Keratinocyte (primary cell): ENCODE data around the gene FRMPD4. TPM values are rescaled to one million over a fixed set of nuclear protein-coding genes. Genes with fewer than 3 reads are reported as not detected.

Experiments
- DNase-seq: peaks from one replicate; pipeline ENCODE4 v3.0.0-alpha.2; 2011; ENCODE audit warnings: low read depth, missing footprints, low spot score
- FAIRE-seq: peaks from 2 replicates; lab custom pipeline; 2011; peaks lifted over from hg19 to GRCh38; lab: Jason Lieb, UNC
- H2AFZ ChIP-seq: 2 replicates; pipeline ENCODE4 v1.6.0; 2012; ENCODE audit warnings: low read length, control low read depth, inconsistent platforms; ENCODE audit not compliant: control insufficient read depth
- H3K27ac ChIP-seq: 2 replicates; pipeline ENCODE4 v1.5.1; 2011; ENCODE audit warnings: low read length; ENCODE audit not compliant: control insufficient read depth, insufficient read depth
- H3K27me3 ChIP-seq: 3 replicates; pipeline ENCODE4 v1.6.0; 2011; ENCODE audit warnings: low read length; ENCODE audit not compliant: control insufficient read depth, insufficient read depth; ENCODE audit errors: extremely low read depth
- H3K36me3 ChIP-seq, 2 experiments: 2 replicates in 1 of 2; 3 replicates in 1 of 2; pipeline ENCODE4 v1.5.1; 2011; ENCODE audit warnings: low read length in 2 of 2, mild to moderate bottlenecking in 1 of 2; ENCODE audit not compliant: control insufficient read depth in 2 of 2, insufficient read depth in 2 of 2; ENCODE audit errors: extremely low read depth in 1 of 2
- H3K4me1 ChIP-seq: 3 replicates; pipeline ENCODE4 v1.5.1; 2011; ENCODE audit warnings: low read length; ENCODE audit not compliant: control insufficient read depth, insufficient read depth; ENCODE audit errors: extremely low read depth
- H3K4me2 ChIP-seq: 3 replicates; pipeline ENCODE4 v1.6.0; 2011; ENCODE audit warnings: low read depth, low read length; ENCODE audit not compliant: control insufficient read depth, insufficient read depth; ENCODE audit errors: extremely low read depth
- H3K4me3 ChIP-seq, 3 experiments: fragments of 200-600 bp in 1 of 3; sonication (generic) in 1 of 3; 2 replicates in 2 of 3; 3 replicates in 1 of 3; pipeline ENCODE4 v1.5.1; 2011 to 2016; ENCODE audit warnings: low read length in 3 of 3, mild to moderate bottlenecking in 3 of 3, control low read depth in 2 of 3, inconsistent platforms in 1 of 3, low read depth in 1 of 3, mixed read lengths in 1 of 3, mixed run types in 1 of 3, moderate library complexity in 1 of 3; ENCODE audit not compliant: control insufficient read depth in 2 of 3, insufficient read depth in 2 of 3; ENCODE audit errors: extremely low read depth in 1 of 3
- H3K79me2 ChIP-seq: 2 replicates; pipeline ENCODE4 v1.6.0; 2012; ENCODE audit warnings: low read length; ENCODE audit not compliant: control insufficient read depth, insufficient read depth
- H3K9ac ChIP-seq: 3 replicates; pipeline ENCODE4 v1.6.0; 2011; ENCODE audit warnings: low read length; ENCODE audit not compliant: control insufficient read depth, insufficient read depth; ENCODE audit errors: extremely low read depth
- H3K9me1 ChIP-seq: 3 replicates; pipeline ENCODE4 v1.6.0; 2011; ENCODE audit warnings: low read length; ENCODE audit not compliant: control insufficient read depth, insufficient read depth; ENCODE audit errors: extremely low read depth
- H3K9me3 ChIP-seq: 2 replicates; pipeline ENCODE4 v1.5.1; 2012; ENCODE audit warnings: low read depth, low read length; ENCODE audit not compliant: control insufficient read depth
- H4K20me1 ChIP-seq: 3 replicates; pipeline ENCODE4 v1.6.0; 2011; ENCODE audit warnings: low read length; ENCODE audit not compliant: control insufficient read depth, insufficient read depth; ENCODE audit errors: extremely low read depth
- CTCF ChIP-seq, 3 experiments: IDR thresholded peaks in 1 of 3; conservative IDR thresholded peaks in 1 of 3; optimal IDR thresholded peaks in 1 of 3; 2 replicates in 2 of 3; 3 replicates in 1 of 3; pipeline versions ENCODE3 to v1.5.1; 2011; ENCODE audit warnings: low read length in 3 of 3, mild to moderate bottlenecking in 3 of 3, moderate library complexity in 2 of 3, control low read depth in 1 of 3, inconsistent platforms in 1 of 3; ENCODE audit not compliant: insufficient read depth in 2 of 3; ENCODE audit errors: extremely low read depth in 1 of 3
- EZH2 ChIP-seq: IDR thresholded peaks from one replicate; pipeline ENCODE4 v1.6.1; 2012; ENCODE audit warnings: inconsistent platforms, mild to moderate bottlenecking, low read length, moderate library complexity
- dilution Hi-C: fragments of 300-500 bp; cut with MboI; formaldehyde crosslinking; loops from one replicate; pipeline ENCODE4 v1.7.0; 2020; ENCODE audit warnings: low sequenced_read_pairs; ENCODE audit not compliant: extremely low pct_ligation_motif_present
- polyA plus RNA-seq, 5 experiments: library from polyadenylated mRNA; depleted of rRNA in 3 of 5; stranded (reverse) in 3 of 5; stranded (forward) in 1 of 5; unstranded in 1 of 5; fragments of >200 nt; gene quantifications; 1 replicate in 1 of 5; 2 replicates in 3 of 5; 3 replicates in 1 of 5; pipeline versions ENCODE4 v1.2.1 to v1.2.3, GENCODE V29; 2011 to 2012; ENCODE audit warnings: missing spikeins in 2 of 5, low read depth in 1 of 5, low replicate concordance in 1 of 5

Gene FRMPD4
- polyA plus RNA-seq, 1 donor (not counting 4 experiments of a cell fraction or from before 2014, with no cell fraction given) = 0.05 TPM

- no peaks in the 10 kb centered on the region for H3K9me1 ChIP-seq
- DNase-seq (no peak), FAIRE-seq (no peak)
- H3K79me2 ChIP-seq = no peaks in the 10 kb centered on the region
- H4K20me1 ChIP-seq = no peaks in the 10 kb centered on the region
- no peaks in the 10 kb centered on the region for H3K27me3 ChIP-seq
- H3K4me2 ChIP-seq = no peak overlapping the region
- no peak overlapping the region for H3K9ac ChIP-seq
- no peak for TF ChIP-seq EZH2
- TF ChIP-seq CTCF (optimal IDR thresholded peaks at IDR 0.05 in 1 of 3, IDR thresholded peaks at IDR 0.05 in 1 of 3, conservative IDR thresholded peaks at IDR 0.05 in 1 of 3; ENCODE audit: extremely low read depth in 1 of 3, insufficient read depth in 2 of 3, low read length in 3 of 3) = no peak
- H3K27ac ChIP-seq = no peak overlapping the region
- H3K36me3 ChIP-seq = no peaks in the 10 kb centered on the region
- dilution Hi-C loops = no loop called here
- H3K9me3 ChIP-seq = no peaks in the 10 kb centered on the region
- peaks cover 10% of the 10 kb centered on the region for H3K4me1 ChIP-seq
- H2AFZ ChIP-seq = no peak overlapping the region
- no peak overlapping the region for H3K4me3 ChIP-seq
These were observed 476.8 kb downstream of the FRMPD4 start for GRCh38 chrX:12615061-12615460.

DNA sequence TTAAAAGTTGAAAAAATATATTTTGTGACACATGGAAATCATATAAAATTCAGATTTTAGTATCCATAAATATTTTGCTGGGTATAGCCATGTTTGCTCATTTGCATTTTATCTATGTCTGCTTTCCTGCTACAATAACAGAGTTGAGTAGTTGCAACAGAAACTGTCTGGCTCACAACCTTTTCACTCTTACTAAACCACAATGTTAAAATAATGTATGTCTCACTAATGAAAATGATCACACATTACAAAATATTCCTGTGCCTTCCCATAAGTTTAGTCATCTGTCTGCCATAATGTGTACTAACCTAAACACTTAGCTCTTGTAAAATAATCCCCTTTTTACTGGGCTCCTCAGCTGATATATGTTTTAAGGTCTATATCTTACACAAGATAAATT is 479.0 kb downstream of the FRMPD4 start:
- no peaks in the 10 kb centered on the region for H3K9me3 ChIP-seq
- H3K27me3 ChIP-seq = no peaks in the 10 kb centered on the region
- DNase-seq (no peak), FAIRE-seq (no peak)
- H3K9me1 ChIP-seq = no peaks in the 10 kb centered on the region
- TF ChIP-seq EZH2 (no peak), CTCF (optimal IDR thresholded peaks at IDR 0.05 in 1 of 3, IDR thresholded peaks at IDR 0.05 in 1 of 3, conservative IDR thresholded peaks at IDR 0.05 in 1 of 3; ENCODE audit: extremely low read depth in 1 of 3, insufficient read depth in 2 of 3, low read length in 3 of 3) (no peak)
- H4K20me1 ChIP-seq = no peaks in the 10 kb centered on the region
- dilution Hi-C loops = no loop called here
- no peak overlapping the region for H3K4me3 ChIP-seq
- no peak overlapping the region for H3K27ac ChIP-seq
- H3K79me2 ChIP-seq = no peaks in the 10 kb centered on the region
- H2AFZ ChIP-seq = no peak overlapping the region
- no peak overlapping the region for H3K4me2 ChIP-seq
- no peaks in the 10 kb centered on the region for H3K36me3 ChIP-seq
- H3K4me1 ChIP-seq = peaks cover 3% of the 10 kb centered on the region
- no peak overlapping the region for H3K9ac ChIP-seq
